Non-pigmented ciliary epithelial cell (primary cell): Measurements from ENCODE around the gene ERICH6B.
A peak's percentile ranks its signal among the peaks of the same experiment; 100 is the strongest.
"Not testable (repeated sequence)": the region's sequence is repeated elsewhere in the genome, so short reads cannot be mapped to it uniquely, and the experiment has no call there.

ENCODE experiments used
- DNase-seq: peaks from one replicate; pipeline ENCODE4 v3.0.0-alpha.2; 2010; ENCODE audit warnings: low read depth

Gene ERICH6B

DNA sequence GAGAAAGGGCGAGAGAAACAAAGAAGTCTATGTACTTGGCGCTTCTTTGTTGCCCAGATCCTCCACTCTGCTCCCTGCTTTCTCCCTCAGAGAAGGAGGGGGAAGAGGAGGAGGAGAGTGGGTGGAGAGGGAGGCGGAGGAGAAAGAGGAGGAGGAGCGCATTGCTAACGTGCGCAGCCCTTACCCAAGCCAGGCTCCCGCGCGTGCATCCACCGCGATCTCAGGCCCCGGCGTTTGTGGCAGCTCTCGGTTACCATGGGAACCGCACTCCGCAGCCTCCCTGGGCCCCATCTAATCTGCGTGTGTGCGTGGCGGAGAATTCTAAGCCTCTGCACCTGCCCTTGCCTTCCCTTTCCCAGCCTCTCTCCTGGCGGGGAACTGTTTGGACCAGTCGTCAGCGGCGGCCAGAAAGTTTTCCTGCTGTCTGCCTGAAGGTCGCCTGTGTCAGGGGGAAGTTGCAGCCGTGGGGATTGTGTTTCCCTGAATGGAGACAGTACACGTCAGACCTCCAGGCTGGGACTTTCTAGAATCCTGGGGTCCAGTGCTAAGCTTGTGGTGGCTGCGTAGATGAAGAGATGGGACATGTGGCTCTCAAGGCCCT is at the start of gene ERICH6B:
ERICH6B (minus strand) TSS at position 239 of the 601 bp plus-strand sequence. CDS start 18,734 bp downstream, outside the sequence.
- no peak for DNase-seq

DNA sequence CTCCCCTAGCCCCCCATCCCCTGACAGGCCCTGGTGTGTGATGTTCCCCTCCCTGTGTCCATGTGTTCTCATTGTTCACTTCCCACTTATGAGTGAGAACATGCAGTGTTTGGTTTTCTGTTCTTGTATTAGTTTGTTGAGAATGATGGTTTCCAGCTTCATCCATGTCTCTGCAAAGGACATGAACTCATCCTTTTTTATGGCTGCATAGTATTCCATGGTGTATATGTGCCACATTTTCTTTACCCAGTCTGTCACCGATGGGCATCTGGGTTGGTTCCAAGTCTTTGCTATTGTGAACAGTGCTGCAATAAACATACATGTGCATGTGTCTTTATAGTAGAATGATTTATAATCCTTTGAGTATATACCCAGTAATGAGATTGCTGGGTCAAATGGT is 47.4 kb upstream of the ERICH6B start:
- not testable (repeated sequence) for DNase-seq

DNA sequence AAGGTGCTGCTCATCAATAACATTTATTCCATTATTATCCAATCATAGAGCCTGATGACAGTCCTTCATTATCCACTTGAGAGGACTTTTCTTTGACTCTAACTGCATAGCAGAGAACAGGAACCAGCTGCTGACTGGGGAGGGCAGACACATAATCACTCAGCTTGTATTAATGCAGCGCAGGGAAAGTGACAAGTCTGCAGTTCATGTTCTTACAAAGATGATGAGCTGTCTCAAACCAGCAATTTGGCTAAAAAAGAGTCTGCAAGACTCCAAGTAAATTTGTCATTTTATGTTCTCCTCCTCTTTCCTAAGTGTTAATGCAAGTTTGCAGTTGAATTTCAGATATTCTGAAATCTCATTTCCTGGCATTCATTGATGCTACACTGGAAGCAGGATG is 46.6 kb upstream of the ERICH6B start:
- no peak for DNase-seq

DNA sequence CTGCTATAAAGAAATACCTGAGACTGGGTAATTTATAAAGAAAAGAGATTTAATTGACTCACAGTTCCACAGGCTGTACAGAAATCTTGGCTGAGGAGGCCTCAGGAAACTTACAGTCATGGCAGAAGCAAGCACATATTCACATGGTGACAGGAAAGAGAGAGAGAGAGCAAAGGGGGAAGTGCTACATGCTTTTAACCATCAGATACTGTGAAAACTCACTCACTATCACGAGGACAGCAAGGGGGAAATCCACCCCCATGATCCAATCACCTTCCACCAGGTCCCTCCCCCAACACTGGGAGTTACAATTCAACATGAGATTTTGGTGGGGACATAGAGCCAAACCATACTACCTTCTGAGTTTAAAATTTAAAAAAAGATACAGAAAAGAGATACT is 44.9 kb upstream of the ERICH6B start:
- not testable (repeated sequence) for DNase-seq

DNA sequence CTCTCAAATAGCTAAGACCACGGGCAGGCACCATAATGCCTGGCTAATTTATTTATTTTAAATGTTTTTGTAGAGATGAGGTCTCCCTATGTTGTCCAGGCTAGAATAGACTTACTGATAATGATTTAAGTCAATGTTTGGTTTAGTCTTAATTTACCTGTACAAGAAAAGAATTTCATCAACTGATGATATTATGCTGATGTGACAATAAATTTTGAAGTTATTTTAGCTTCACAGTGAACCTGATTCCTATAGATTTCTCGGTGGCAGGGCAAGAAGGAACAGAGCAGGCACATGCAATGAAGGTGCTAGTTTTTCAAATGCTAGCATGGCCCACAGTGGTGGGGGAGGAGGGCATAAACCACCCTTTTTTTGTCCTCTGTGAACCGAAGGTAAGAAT is 44.0 kb upstream of the ERICH6B start:
- no peak for DNase-seq

DNA sequence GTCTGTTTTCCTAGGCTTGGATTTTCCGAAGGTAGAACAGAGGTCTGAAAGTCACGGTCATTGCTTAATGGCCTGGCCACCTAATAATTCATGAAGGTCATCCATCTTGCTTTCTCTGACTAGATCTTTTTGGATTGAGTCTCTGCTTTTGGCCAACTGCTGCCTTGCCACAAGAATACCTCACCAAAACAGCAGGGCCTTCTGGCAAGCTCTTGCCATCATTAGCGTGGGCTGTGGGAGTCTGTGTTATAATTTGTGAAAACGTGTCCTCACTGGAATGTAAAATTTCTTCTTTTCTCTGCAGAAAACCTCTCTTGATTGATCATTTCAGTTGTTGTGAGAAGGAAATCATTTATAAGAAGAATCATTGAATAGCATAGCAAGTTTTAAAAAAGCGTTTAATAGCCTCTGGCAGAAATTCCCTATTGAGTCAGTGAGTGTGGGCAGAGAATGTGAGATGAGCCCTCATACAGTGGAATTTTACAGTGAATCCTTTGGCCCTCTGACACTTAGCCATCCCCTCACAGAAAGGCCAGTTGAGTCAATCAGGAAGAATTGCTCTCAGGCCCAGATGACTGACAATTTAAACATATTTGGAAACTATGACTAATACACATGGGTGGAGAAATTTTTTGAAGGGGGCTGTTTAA is 43.2 kb upstream of the ERICH6B start:
- peak; percentile 8 for DNase-seq

DNA sequence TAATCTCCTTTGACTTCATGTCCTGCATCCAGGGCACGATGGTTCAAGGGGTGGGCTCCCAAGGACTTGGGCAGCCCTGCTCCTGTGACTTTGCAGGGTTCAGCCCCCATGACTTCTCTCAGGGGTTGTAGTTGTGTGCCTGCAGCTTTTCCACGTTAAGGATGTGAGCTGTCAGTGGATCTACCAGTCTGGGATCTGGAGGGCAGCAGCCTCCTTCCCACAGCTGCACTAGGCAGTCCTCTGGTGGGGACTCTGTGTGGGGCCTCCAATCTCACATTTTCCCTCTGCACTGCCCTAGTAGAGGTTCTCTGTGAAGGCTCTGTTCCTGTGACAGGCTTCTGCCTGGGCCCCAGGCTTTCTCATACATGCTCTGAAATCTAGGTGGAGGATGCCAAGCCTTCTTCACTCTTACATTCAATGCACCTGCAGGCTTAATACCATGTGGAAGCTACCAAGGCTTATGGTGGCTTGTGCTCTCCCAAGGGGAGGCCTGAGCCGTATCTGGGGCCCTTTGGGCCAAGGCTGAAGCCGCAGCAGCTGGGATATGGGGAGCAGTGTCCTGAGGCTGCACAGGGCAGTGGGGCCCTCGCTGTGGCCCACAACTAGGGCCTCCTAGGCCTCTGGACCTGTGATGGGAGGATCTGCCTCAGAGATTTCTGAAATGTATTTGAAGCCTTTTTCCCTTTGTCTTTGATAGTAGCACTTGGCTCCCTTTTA is 39.3 kb upstream of the ERICH6B start:
- no peak for DNase-seq

DNA sequence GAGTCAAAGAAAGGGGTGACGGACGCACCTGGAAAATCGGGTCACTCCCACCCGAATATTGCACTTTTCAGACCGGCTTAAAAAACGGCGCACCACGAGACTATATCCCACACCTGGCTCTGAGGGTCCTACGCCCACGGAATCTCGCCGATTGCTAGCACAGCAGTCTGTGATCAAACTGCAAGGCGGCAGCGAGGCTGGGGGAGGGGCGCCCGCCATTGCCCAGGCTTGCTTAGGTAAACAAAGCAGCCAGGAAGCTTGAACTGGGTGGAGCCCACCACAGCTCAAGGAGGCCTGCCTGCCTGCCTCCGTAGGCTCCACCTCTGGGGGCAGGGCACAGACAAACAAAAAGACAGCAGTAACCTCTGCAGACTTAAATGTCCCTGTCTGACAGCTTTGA is 29.7 kb upstream of the ERICH6B start:
- DNase-seq, result not testable (repeated sequence)

DNA sequence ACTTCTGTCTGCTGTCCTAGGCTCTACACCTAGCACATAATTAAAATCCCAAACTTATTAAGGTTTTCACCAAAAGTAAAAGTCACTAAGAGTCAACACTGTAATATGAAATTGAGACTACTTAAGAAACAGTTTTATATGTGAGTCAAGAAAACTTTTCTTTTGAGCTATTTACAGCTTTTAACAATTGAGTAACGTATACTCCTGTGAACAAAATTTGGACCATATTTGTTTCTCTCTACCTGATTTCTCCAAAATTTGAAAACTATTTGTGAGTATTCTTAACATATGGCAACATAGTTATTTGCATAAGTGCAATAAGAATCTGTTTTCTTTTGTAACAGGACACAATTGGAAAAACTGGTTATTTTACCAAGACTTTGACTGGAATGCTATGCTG is 26.6 kb upstream of the ERICH6B start:
- DNase-seq, result not testable (repeated sequence)

DNA sequence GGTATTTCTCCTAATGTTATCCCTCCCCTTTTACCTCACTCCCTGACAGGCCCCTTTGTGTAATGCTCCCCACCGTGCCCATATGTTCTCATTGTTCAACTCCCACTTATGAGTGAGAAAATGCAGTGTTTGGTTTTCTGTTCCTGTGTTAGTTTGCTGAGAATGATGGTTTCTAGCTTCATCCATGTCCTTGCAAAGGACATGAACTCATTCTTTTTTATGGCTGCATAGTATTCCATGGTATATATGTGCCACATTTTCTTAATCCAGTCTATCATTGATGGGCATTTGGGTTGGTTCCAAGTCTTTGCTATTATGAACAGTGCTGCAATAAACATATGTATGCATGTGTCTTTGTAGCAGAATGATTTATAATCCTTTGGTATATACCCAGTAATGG is 19.8 kb upstream of the ERICH6B start:
- DNase-seq, result not testable (repeated sequence)

DNA sequence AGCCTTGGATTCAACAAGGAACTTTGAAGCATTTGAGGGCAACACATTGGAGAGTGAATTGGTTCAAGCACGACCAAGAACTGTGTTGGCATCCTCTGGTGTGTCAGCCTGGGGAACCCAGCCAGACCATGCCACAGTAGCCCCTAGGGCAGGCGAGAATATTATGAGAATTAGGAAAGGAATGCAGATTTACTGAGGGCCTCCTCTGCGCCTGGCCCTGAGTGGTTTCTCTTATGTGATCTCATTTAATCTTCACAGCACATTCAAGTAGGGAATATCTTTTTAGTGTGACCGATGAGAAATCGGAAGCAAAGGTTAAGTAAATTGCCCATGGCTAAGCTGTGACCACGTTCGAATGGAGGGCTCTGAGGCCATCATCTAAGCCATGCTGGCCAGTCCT is 15.3 kb upstream of the ERICH6B start:
- no peak for DNase-seq

DNA sequence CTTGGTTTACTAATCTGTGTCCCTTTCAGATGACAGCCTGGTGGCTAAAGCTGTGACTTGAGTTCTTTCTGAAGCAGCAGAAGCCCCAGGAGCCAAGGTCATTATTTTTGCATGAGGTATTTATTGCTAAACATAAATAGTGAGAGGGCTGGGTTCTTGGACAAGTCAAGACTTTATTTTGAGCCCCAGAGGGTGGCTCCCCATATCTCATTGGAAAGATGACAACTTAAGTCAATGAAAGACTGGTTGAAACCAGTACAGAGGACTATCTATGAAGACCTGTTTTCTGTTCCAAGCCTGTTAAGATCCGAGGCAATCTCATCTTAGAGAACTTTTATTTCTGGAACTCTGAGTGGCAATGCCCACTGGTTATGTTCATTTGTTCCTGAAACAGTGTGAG is 14.4 kb upstream of the ERICH6B start:
- no peak for DNase-seq

DNA sequence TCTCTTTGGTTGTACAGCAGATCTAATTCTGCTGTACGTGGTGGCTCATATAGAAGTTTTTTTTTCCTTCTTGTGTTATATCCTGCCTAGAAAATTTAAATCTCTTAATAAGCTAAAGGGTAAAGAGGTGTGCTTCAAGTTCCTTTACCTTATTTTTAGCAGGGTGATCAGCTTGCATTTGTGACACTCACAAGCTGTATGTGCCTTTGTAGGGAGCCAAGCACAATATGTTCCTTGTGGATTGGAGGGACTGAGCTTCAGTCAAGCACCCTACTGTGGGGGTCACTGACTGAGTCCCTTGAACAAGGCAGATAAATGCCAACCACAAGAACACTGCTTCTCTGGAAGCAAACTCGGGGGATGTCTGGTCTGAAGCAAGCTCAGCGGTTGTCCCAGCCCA is 12.6 kb upstream of the ERICH6B start:
- no peak for DNase-seq

DNA sequence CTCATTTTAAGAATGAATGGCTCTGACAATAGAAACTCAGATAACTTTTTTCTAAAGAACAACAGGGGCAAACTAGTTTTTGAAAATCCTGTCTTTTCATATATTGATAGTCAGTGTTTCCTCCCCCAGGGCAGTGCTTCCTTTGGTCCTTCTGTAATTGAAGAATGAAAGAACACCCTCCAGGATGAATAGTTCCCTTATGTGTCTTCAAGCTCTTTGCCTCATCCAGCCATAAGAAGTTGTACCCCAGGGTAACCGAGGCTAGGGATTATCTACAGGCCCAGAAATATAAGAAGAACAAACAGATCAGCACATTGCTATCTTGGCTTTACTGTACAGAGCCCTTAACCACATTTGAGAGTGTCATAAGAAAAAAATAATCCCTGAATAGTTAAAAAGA is 12.1 kb upstream of the ERICH6B start:
- no peak for DNase-seq

DNA sequence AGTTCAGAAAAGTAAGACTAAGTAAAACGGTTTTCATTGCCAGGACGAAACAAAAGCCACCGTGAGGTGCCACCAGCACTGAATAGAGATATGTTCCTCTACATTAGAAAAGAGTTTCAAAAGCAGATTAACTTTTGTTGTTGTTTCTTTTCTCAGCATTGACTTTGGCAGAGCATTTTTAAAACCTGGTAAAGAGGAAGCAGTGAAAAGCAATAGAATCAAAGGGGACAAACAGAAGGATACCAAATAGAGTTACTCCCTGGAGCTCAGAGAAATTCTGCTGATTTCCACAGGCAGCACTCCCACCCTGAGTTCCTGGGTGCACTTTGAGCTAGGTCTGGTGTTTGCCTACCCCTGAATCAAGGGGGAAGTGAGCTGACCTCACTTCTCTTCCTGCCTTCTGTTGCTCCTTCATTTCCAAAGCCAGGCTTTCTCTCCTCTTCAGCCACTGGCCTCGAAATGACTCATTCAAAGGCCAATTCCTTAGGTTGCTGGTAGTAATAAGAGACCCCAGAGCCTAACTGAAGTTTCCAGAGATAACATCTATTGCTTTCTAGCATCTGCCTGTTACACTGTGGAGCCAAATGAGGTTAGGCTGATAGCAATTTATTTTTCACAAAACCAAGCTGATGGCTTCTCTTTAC is 11.3 kb upstream of the ERICH6B start:
- no peak for DNase-seq

DNA sequence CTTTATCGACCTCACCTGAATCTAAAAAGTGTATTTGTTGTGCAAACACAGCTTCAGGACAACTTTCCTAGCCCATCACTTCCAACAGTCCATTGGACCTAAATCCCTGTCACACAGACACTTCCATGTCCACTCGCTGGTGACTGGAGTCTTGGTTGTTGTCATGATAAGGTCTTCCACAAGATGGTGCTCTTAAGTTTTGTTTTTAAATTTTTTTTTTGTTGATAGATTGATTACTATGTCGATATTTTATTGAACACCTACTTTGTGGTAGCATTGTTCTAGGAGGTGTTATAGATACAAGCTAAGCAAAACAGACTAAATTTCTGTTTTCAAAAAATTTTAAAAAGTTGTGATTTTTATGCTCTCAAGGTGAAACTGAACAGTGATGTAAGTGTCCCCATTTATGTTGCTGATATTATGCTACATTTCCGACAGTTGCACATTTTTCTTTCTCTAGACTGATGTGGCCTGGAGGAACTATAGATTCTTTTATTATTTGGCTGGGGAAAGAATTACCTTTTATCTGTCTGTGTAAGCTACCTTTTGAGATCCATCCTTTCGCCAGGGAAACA is 8.1 kb upstream of the ERICH6B start:
- DNase-seq, result no peak

DNA sequence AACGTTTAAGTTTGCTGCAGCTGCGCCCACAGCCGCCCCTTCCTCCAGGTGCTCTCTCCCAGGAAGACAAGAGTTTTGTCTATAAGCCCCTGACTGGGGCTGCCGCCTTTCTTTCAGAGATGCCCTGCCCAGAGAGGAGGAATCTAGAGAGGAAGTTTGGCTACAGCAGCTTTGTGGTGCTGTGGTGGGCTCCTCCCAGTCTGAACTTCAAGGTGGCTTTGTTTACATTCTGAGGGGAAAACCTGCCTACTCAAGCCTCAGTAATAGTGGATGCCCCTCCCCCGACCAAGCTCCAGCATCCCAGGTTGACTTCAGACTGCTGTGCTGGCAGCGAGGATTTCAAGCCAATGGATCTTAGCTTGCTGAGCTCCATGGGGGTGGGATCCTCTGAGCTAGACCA is 6.4 kb upstream of the ERICH6B start:
- DNase-seq, result no peak

DNA sequence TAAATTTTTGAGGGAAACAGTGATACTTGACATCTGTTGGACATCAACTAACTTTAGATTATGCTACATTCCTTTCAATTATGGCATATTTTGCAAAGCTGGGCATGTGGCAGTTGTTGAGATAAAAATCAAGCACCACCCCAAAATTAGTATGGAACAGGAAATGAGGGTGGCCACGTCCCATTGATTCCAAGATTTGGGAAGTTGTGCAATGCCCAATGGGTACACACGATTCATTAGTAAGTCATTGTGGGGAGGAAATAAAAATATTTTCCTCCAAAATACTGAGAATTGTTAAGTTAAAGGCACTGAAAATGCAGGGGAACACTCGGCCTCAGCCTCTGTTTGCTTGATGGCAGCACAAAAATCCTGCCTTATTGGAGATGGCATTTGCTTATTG is 7.6 kb downstream of the ERICH6B start:
- no peak for DNase-seq

DNA sequence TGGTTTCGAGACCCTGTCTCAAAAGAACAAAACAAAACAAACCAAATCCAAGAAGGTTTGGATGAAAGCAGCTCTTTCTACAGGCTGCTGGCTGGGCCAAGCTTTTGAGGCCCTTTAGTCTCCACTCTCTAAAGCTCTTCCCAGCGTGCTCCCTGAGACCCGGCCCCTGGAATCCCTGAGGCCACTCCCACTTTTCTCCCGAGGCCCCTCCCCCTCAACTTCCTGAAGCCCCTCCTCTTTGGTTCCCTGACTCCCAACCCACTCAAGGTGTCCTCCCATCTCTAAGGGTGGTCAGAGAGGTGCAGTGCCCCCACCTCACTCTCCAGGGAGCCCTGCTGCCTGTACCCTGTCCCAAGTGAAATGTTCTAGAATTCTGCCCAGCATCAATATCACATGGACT is 10.6 kb downstream of the ERICH6B start:
- DNase-seq, result no peak

DNA sequence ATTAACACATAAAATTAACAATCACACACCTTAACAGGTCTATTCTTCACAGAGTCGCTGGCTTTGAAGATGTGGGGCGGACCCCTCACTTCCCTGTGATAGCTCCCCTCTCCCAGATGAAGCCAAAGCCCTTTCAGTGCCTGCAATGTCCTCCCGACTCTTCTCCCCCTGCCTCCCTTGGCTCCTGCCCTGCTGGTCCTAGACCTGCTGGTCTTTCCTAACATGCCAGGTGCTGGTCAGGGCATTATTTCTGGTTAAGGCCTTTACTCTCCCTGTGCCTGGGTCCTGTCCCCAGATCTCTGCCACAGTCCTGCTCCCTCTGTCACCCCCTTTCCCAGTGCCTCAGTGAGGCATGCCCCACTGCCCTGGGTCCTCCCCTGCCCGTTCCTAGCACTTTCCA is 12.2 kb downstream of the ERICH6B start:
- no peak for DNase-seq

DNA sequence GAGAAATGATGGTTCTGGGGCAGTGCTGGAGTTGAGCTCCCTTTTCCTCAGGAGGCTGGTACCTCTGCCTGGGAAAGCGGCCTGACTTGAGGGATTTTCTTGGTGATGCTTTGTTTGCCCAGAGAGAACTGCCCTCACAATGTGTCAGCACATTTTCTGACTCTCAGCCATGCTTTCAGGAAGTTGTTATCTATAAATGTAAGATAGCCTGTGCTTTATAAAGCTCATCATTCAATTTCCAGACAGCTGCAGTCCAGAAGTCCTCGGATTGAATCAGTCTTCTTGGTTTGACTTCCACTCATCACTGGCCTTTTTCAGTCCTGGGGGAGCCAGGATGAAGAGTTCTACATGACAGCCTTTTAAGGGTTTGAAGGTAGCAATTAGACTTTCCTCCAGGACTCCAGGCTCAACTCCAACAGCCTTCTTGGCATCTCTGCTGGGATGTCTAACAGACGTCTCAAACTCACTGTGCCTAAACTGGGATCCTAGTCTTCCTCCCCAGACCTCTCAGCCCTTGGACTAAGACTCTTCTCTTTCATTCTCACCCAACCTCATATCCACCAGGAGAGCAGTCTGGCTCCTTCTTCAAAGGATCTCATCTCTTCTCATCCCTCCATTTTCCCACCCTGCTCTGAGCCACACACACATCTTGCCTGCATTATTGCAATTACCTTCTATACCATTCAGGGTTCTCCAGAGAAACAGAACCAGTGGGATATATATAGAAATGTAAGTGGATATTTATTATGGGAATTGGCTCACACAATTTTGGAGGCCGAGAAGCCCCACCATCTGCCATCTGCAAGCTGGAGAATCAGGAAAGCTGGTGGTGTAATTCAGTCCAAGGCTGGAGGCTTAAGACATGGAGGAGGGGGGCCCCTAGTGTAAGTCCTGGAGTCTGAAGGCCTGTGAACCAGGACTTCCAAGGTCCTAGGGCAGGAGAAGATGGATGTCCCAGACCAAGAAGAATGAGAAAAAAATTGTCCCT is 13.1 kb downstream of the ERICH6B start:
- no peak for DNase-seq
